Vagina (tissue), 2 donors: Measurements from ENCODE around the gene DOLPP1. TPM values are rescaled to one million over a fixed set of nuclear protein-coding genes. Genes with fewer than 3 reads are reported as not detected.

ENCODE experiments used
- DNase-seq, 2 donors: peaks; one replicate each; pipeline ENCODE4 v3.0.0-alpha.2; 2017; ENCODE audit errors: extremely low spot score in 2 of 2
- H3K27ac ChIP-seq: fragments of 200-600 bp; sonication (generic); one replicate; pipeline ENCODE4 v1.5.1; 2019
- H3K27me3 ChIP-seq: fragments of 200-600 bp; sonication (generic); one replicate; pipeline ENCODE4 v1.5.1; 2019
- H3K36me3 ChIP-seq, 2 donors: fragments of 200-600 bp; sonication (generic); one replicate each; pipeline ENCODE4 v1.5.1; 2017 to 2019
- H3K4me1 ChIP-seq: fragments of 200-600 bp; sonication (generic); one replicate; pipeline ENCODE4 v1.5.1; 2019
- H3K4me3 ChIP-seq, 2 donors: fragments of 200-600 bp; sonication (generic); 1 replicate in 1 of 2; 2 replicates in 1 of 2; pipeline ENCODE4 v1.5.1; 2016 to 2019
- H3K9me3 ChIP-seq: fragments of 200-600 bp; sonication (generic); one replicate; pipeline ENCODE4 v1.5.1; 2019
- CTCF ChIP-seq, 3 experiments: fragments of 450-650 bp in 2 of 3; fragments of 200-600 bp in 1 of 3; sonication (generic) in 1 of 3; IDR thresholded peaks; one replicate each; pipeline ENCODE4 v1.5.1; 2017 to 2019; ENCODE audit warnings: antibody characterized with exemption in 3 of 3, mild to moderate bottlenecking in 2 of 3, moderate library complexity in 2 of 3
- POLR2A ChIP-seq, 2 donors: fragments of 450-650 bp; IDR thresholded peaks; one replicate each; pipeline ENCODE4 v1.6.1; 2017; ENCODE audit warnings: antibody characterized with exemption in 2 of 2, mild to moderate bottlenecking in 2 of 2, moderate library complexity in 2 of 2
- POLR2AphosphoS5 ChIP-seq, 2 donors: sonication (generic); formaldehyde crosslinking; IDR thresholded peaks; one replicate each; pipeline ENCODE4 v1.9.0; 2017; ENCODE audit warnings: antibody characterized with exemption in 2 of 2, mild to moderate bottlenecking in 2 of 2, low read depth in 1 of 2; ENCODE audit not compliant: insufficient read depth in 1 of 2
- intact Hi-C: fragments of 100-400 bp; cut with DNase I; formaldehyde crosslinking; loops from one replicate; pipeline ENCODE4 v1.15.1; 2023
- total RNA-seq: library from RNA; depleted of rRNA; stranded (reverse); fragments of >200 nt; gene quantifications from one replicate; pipeline ENCODE4 v1.2.3, GENCODE V29; 2016

Gene DOLPP1
- total RNA-seq, 1 donor from 2014 or later: 3.2 TPM

DNA sequence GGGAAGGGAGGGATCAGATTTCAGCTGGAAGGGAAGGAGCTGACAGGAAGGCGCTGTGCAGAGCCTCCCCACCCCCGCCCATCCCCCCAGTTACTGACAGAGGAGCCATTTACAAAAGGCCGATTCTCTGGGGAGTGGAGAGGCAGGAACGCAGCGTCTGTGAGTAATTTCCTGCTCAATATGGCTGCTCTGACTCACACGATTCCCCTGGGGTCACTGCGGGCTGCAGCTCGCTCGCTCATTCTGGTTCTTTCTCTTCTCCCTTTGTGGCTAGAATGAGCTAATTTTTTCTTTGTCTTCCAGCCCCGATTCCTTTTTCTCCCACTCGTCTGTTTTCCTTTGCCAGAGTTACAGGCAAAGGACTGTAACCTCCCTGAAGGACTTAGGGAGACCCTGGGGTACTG lies 59.1 kb downstream of the DOLPP1 start:
- Histone ChIP-seq H3K4me1 (peaks cover 78% of the 10 kb centered on the region), H3K4me3 (peak overlapping the region; percentile 47 to 53), H3K9me3 (no peaks in the 10 kb centered on the region), H3K27ac (peak overlapping the region; percentile 100), H3K27me3 (no peaks in the 10 kb centered on the region), H3K36me3 (peaks cover 0 to 33% of the 10 kb centered on the region in 2 donors)
- no peak for TF ChIP-seq CTCF (IDR thresholded peaks at IDR 0.05)
- TF ChIP-seq POLR2A (IDR thresholded peaks at IDR 0.05): peak in 1 of 2 donors; percentile 35
- peak; percentile 80 to 97 for TF ChIP-seq POLR2AphosphoS5 (IDR thresholded peaks at IDR 0.05; ENCODE audit: insufficient read depth in 1 of 2, low read depth in 1 of 2)
- peak; percentile 96 to 99 for DNase-seq
- intact Hi-C loops: loop anchor here (2.0 to 10.0 kb wide), 6 partner anchors 37 to 471 kb away; no protein-coding TSS in a partner anchor

Other genes with a start within 250 kb of the DOLPP1 start
- 11.0 TPM for gene KYAT1, start 199.2 kb upstream of the DOLPP1 start, total RNA-seq
- 110 TPM for gene LRRC8A, start 199.0 kb upstream of the DOLPP1 start, total RNA-seq
- gene PHYHD1, start 160.1 kb upstream of the DOLPP1 start, total RNA-seq: 23.6 TPM
- 8.1 TPM for gene DOLK, start 133.5 kb upstream of the DOLPP1 start, total RNA-seq
- 69.0 TPM for gene NUP188, start 133.4 kb upstream of the DOLPP1 start, total RNA-seq
- gene SH3GLB2, start 52.8 kb upstream of the DOLPP1 start, total RNA-seq: 86.2 TPM
- gene MIGA2, start 44.5 kb upstream of the DOLPP1 start, total RNA-seq: 35.1 TPM
- 59.9 TPM for gene CRAT, start 29.7 kb downstream of the DOLPP1 start, total RNA-seq
- 46.2 TPM for gene PTPA, start 30.3 kb downstream of the DOLPP1 start, total RNA-seq
- gene IER5L, start 97.2 kb downstream of the DOLPP1 start, total RNA-seq: 34.4 TPM